SU-DHL-6 (cell line): ENCODE results near the gene HLF.

Experiments
- EZH2phosphoT487 ChIP-seq: fragments of 200-600 bp; sonication (generic), shearing (Covaris generic); conservative IDR thresholded peaks from 2 replicates; pipeline ENCODE4 v1.6.1; 2018; ENCODE audit warnings: mild to moderate bottlenecking, antibody characterized with exemption, low read length, moderate library complexity, mixed read lengths
- TF ChIP-seq, protein P1 (sequence below): fragments of 200-600 bp; sonication (generic); IDR thresholded peaks from one replicate; pipeline ENCODE4 v1.5.1; 2017; ENCODE audit warnings: antibody characterized with exemption, mild to moderate bottlenecking, low read length, moderate library complexity; ENCODE audit not compliant: insufficient read depth, poor library complexity, severe bottlenecking

DNA sequence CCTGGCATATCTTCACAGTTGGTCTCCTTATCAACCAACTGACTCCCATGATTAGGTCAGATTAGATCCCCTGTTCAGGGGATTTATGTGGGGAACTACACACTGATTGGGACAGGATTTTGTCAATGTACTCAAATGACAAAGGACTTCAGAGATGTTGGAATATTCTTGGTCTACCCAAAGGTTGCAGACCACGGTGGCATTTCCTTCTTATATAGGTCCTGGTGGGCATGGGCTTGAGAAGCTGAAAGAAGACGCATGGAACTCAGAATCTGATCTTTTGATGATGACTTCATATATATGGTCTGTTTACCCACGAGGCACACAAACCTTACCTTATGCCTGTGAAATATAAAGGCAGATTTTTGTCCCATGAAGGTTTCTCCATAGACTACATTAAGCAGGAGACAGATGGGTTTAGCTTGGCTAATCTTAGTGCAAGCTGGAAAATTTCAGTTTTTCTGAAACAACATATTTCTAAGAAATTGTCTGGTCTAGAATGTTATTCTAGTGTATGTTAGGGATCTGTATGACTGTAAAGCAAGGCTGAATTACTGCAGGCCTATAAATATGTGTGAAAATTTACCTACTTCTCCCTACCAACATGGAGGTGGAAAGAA lies 33.5 kb downstream of the HLF start:
- TF ChIP-seq, protein P1, sequence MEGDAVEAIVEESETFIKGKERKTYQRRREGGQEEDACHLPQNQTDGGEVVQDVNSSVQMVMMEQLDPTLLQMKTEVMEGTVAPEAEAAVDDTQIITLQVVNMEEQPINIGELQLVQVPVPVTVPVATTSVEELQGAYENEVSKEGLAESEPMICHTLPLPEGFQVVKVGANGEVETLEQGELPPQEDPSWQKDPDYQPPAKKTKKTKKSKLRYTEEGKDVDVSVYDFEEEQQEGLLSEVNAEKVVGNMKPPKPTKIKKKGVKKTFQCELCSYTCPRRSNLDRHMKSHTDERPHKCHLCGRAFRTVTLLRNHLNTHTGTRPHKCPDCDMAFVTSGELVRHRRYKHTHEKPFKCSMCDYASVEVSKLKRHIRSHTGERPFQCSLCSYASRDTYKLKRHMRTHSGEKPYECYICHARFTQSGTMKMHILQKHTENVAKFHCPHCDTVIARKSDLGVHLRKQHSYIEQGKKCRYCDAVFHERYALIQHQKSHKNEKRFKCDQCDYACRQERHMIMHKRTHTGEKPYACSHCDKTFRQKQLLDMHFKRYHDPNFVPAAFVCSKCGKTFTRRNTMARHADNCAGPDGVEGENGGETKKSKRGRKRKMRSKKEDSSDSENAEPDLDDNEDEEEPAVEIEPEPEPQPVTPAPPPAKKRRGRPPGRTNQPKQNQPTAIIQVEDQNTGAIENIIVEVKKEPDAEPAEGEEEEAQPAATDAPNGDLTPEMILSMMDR, result no peak
- TF ChIP-seq EZH2phosphoT487, result no peak
